Heart left ventricle (tissue), 13 donors: ENCODE measurements around the gene NKX2-3.

ENCODE experiments used
- CTCF ChIP-seq, 12 donors: fragments of 200-600 bp; sonication (generic) in 4 of 12; IDR thresholded peaks; one replicate each; pipeline versions ENCODE4 v1.5.0 to v1.8.0; 2018 to 2022; ENCODE audit warnings: antibody characterized with exemption in 12 of 12, mild to moderate bottlenecking in 5 of 12
- POLR2A ChIP-seq, 2 donors: fragments of 450-650 bp; IDR thresholded peaks; one replicate each; pipeline ENCODE4 v1.6.1; 2017; ENCODE audit warnings: antibody characterized with exemption in 2 of 2, mild to moderate bottlenecking in 2 of 2, moderate library complexity in 2 of 2
- donor health status: ischemic (EF 13 %, LVEDD 7.1; RV severe dilation, severe dysfunction).
- donor health status: DM: no; HTN: yes; CAD: no.
- donor health status: DM: no; HTN: no; CAD: no.
- donor health status: ischemic (EF 25% LVEDD 6.9; RV normal size, moderate dysfunction).
- donor health status: ischemic (EF 25% LVEDD 5.7; RV mildly dilated, moderate dysfunction).
- donor health status: ischemic (EF 35%, LVEDD 5.7; RV mildly dilated, moderate dysfunction).
- donor health status: nonischemic (EF 11% LVEDD 7.7; RV severe dilation, severe dysfunction).
- donor health status: DM: yes; HTN: yes; CAD: no.
- donor health status: PGD.
- donor health status: ischemic (EF 29% LVEDD 5.4; RV normal size, mild dysfunction).
- donor health status: nonischemic (EF 23%, LVEDD 6.1; RV moderate dilation, normal function).

DNA sequence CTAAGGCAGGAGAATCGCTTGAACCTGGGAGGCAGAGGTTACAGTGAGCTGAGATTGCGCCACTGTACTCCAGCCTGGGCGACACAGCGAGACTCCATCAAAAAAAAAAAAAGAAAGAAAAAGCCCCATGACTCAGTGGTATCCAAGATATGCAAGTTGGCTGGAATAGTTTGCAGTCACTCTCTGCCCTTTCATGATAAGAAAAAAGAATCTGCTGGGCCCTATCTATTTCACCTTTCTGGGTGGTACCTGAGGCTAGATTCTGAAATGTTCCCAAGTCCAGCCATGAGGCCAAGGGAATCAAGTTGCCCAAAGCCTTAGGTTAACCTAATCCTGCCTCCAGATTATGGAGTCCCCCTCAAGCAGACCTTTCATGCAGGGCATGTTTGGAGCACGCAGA, 24.3 kb downstream of the NKX2-3 start:
- TF ChIP-seq CTCF (IDR thresholded peaks at IDR 0.05) (no peak), POLR2A (IDR thresholded peaks at IDR 0.05) (no peak)
